A549 (cell line): Measurements from ENCODE around the gene EBP. TPM values are rescaled to one million over a fixed set of nuclear protein-coding genes. Genes with fewer than 3 reads are reported as not detected.
A peak's percentile ranks its signal among the peaks of the same experiment; 100 is the strongest.

ENCODE experiments used
- ATAC-seq, 2 experiments: fragments of 200-7000 bp in 1 of 2; fragments of >200 bp in 1 of 2; cut with Nextera tagmentation in 1 of 2; cut with Tn5 transposase in 1 of 2; 3 replicates each; pipeline versions ENCODE4 v1.8.0 to v1.9.1; 2018 to 2020; ENCODE audit warnings: mild to moderate bottlenecking in 1 of 2, moderate library complexity in 1 of 2
- CTCF ChIA-PET: fragments of 300-600 bp; sonication (Branson Sonifier 250); formaldehyde crosslinking; extraction: SDS; loops from one replicate; lab custom pipeline; 2021; ENCODE audit warnings: antibody characterized with exemption, inconsistent platforms; lab: Yijun Ruan, JAX
- POLR2A ChIA-PET: fragments of 350-600 bp; formaldehyde crosslinking; extraction: SDS; loops from one replicate; lab custom pipeline; 2021; ENCODE audit warnings: antibody characterized with exemption, inconsistent platforms; lab: Yijun Ruan, JAX
- DNase-seq, 2 experiments: peaks; one replicate each; pipeline versions ENCODE4 v3.0.0 to v3.0.0-alpha.2; 2011 to 2016; ENCODE audit warnings: low read depth in 1 of 2, low spot score in 1 of 2
- FAIRE-seq: peaks from 2 replicates; lab custom pipeline; 2011; peaks lifted over from hg19 to GRCh38; lab: Jason Lieb, UNC
- H3K27ac ChIP-seq, 2 experiments: fragments of >200 bp; sonication (Bioruptor Twin); formaldehyde crosslinking; 3 replicates each; pipeline ENCODE4 v1.5.1; 2016 to 2017
- H3K4me1 ChIP-seq: fragments of >200 bp; sonication (Bioruptor Twin); formaldehyde crosslinking; 3 replicates; pipeline ENCODE4 v1.6.1; 2016
- H3K4me2 ChIP-seq: fragments of >200 bp; sonication (Bioruptor Twin); formaldehyde crosslinking; 3 replicates; pipeline ENCODE4 v1.6.1; 2016
- H3K4me3 ChIP-seq: fragments of >200 bp; sonication (Bioruptor Twin); formaldehyde crosslinking; 3 replicates; pipeline ENCODE4 v1.5.1; 2016
- H3K9me3 ChIP-seq: fragments of >200 bp; sonication (Bioruptor Twin); formaldehyde crosslinking; 3 replicates; pipeline ENCODE4 v1.6.1; 2016
- BHLHE40 ChIP-seq: IDR thresholded peaks from 2 replicates; pipeline ENCODE4 v1.6.1; 2012; ENCODE audit warnings: low read depth, low read length, inconsistent platforms
- CBX2 ChIP-seq: fragments of 200-600 bp; sonication (generic); IDR thresholded peaks from 2 replicates; pipeline ENCODE4 v1.6.1; 2016; ENCODE audit warnings: low read depth, mild to moderate bottlenecking, borderline replicate concordance
- CEBPB ChIP-seq, 2 experiments: fragments of >200 bp in 1 of 2; sonication (Bioruptor Twin) in 1 of 2; formaldehyde crosslinking in 1 of 2; IDR thresholded peaks; 2 replicates each; pipeline ENCODE4 v1.6.1; 2012 to 2016
- CHD2 ChIP-seq: fragments of 150-350 bp; IDR thresholded peaks from 2 replicates; pipeline ENCODE4 v1.6.1; 2014; ENCODE audit warnings: low read length; ENCODE audit not compliant: partially characterized antibody
- EP300 ChIP-seq, 2 experiments: fragments of >200 bp; sonication (Bioruptor Twin); formaldehyde crosslinking; IDR thresholded peaks; 2 replicates in 1 of 2; 3 replicates in 1 of 2; pipeline ENCODE4 v1.6.1; 2016 to 2017
- FOSB ChIP-seq: fragments of 250-450 bp; sonication (Bioruptor Pico); IDR thresholded peaks from 2 replicates; pipeline ENCODE4 v1.5.0; 2020; ENCODE audit warnings: mild to moderate bottlenecking, moderate library complexity
- HES2 ChIP-seq: fragments of >200 bp; sonication (Bioruptor Twin); formaldehyde crosslinking; IDR thresholded peaks from 2 replicates; pipeline ENCODE4 v1.6.1; 2016
- JUN ChIP-seq, 2 experiments: fragments of >200 bp; sonication (Bioruptor Twin); formaldehyde crosslinking; IDR thresholded peaks; 2 replicates in 1 of 2; 3 replicates in 1 of 2; pipeline ENCODE4 v1.6.1; 2016 to 2017
- KDM1A ChIP-seq: fragments of 200-600 bp; sonication (generic); IDR thresholded peaks from 2 replicates; pipeline ENCODE4 v1.6.1; 2016; ENCODE audit warnings: low read depth, mild to moderate bottlenecking
- MAZ ChIP-seq: fragments of 150-350 bp; IDR thresholded peaks from 2 replicates; pipeline ENCODE4 v1.6.1; 2014; ENCODE audit warnings: antibody characterized with exemption, low read depth, low read length, borderline replicate concordance
- MYC ChIP-seq: IDR thresholded peaks from 2 replicates; pipeline ENCODE4 v1.6.1; 2012; ENCODE audit warnings: mild to moderate bottlenecking, inconsistent platforms, low read length, improper control_type of control experiment, borderline replicate concordance
- PHF8 ChIP-seq: fragments of 200-600 bp; sonication (generic); IDR thresholded peaks from 2 replicates; pipeline ENCODE4 v1.6.1; 2016; ENCODE audit warnings: low read depth, mild to moderate bottlenecking, antibody characterized with exemption, moderate library complexity, borderline replicate concordance
- POLR2A ChIP-seq: IDR thresholded peaks from 2 replicates; pipeline ENCODE4 v1.6.1; 2012; ENCODE audit warnings: mild to moderate bottlenecking, low read length
- RAD21 ChIP-seq, 2 experiments: fragments of >200 bp in 1 of 2; sonication (Bioruptor Twin) in 1 of 2; formaldehyde crosslinking in 1 of 2; IDR thresholded peaks in 1 of 2; conservative IDR thresholded peaks in 1 of 2; 2 replicates in 1 of 2; 3 replicates in 1 of 2; pipeline ENCODE4 v1.6.1; 2012 to 2018; ENCODE audit warnings: inconsistent platforms in 1 of 2
- RFX5 ChIP-seq: fragments of 450-650 bp; IDR thresholded peaks from 2 replicates; pipeline ENCODE4 v1.7.1; 2014; ENCODE audit warnings: antibody characterized with exemption, mild to moderate bottlenecking, moderate library complexity
- TFCP2L1 ChIP-seq: fragments of 250-450 bp; sonication (Bioruptor Pico); IDR thresholded peaks from 2 replicates; pipeline ENCODE4 v1.5.0; 2021; ENCODE audit warnings: mild to moderate bottlenecking
- ZNF302 ChIP-seq: fragments of 250-450 bp; sonication (Bioruptor Pico); IDR thresholded peaks from 2 replicates; pipeline ENCODE4 v1.9.0; 2021; ENCODE audit warnings: inconsistent platforms, mild to moderate bottlenecking, moderate library complexity
- WGBS: methylation state at CpG from one replicate; pipeline ENCODE4 v1.1.6; 2017; ENCODE audit errors: missing lambda C conversion rate; 5-methylcytosine and 5-hydroxymethylcytosine counted together
- polyA plus RNA-seq, 4 experiments: library from polyadenylated mRNA; depleted of rRNA in 3 of 4; stranded (reverse); fragments of >200 nt; fragmentation: RNase III in 1 of 4; extraction: RNeasy Plus Mini Kit Qiagen cat#74134 plus additional on column Dnase treatment in 1 of 4; gene quantifications; 2 replicates in 3 of 4; 3 replicates in 1 of 4; pipeline ENCODE4 v1.2.3, GENCODE V29; 2011 to 2017
- TF ChIP-seq, protein P1 (sequence below): IDR thresholded peaks from 2 replicates; pipeline ENCODE4 v1.6.1; 2012; ENCODE audit warnings: low read depth, borderline replicate concordance
- TF ChIP-seq, protein P2 (sequence below): IDR thresholded peaks from 2 replicates; pipeline ENCODE4 v1.6.1; 2012
- TF ChIP-seq, protein P3 (sequence below): fragments of >200 bp; sonication (Bioruptor Twin); formaldehyde crosslinking; IDR thresholded peaks from 3 replicates; pipeline ENCODE4 v1.6.1; 2016
- TF ChIP-seq, protein P4 (sequence below): fragments of 150-350 bp; IDR thresholded peaks from 2 replicates; pipeline ENCODE4 v1.6.1; 2014; ENCODE audit warnings: low read depth, mild to moderate bottlenecking, low read length

EBP gene
- polyA plus RNA-seq, 2 of the 4 experiments (the other 2 are of a cell fraction), result 82.9 to 159 TPM

- 47% methylated on average over 5 of the region's 5 CpGs for WGBS
- TF ChIP-seq EP300 (IDR thresholded peaks at IDR 0.05) (peak in 1 of 2 experiments; percentile 31; a peak in 1 of 5 replicates), CEBPB (IDR thresholded peaks at IDR 0.05) (peak; percentile 66), RAD21 (conservative IDR thresholded peaks at IDR 0.05 in 1 of 2, IDR thresholded peaks at IDR 0.05 in 1 of 2) (no peak)
- no peak for DNase-seq
- no peak overlapping the region for H3K4me3 ChIP-seq
- POLR2A ChIA-PET, result no interaction called here
- CTCF ChIA-PET, result no interaction called here
- peak overlapping the region in 1 of 2 experiments; percentile 45; a peak in 1 of 6 replicates for H3K27ac ChIP-seq
- peak overlapping the region; percentile 4; the same call in 1 of the 3 replicates for H3K4me2 ChIP-seq
- H3K4me1 ChIP-seq, result peaks cover 12% of the 10 kb centered on the region; the same call in 1 of the 3 replicates
- no peak for ATAC-seq
- FAIRE-seq, result no peak
- no peaks in the 10 kb centered on the region for H3K9me3 ChIP-seq
These were observed 16.1 kb upstream of the EBP start for GRCh38 chrX:48505481-48505880.

GRCh38 chrX:48507246-48507645, 14.4 kb upstream of the EBP start:
- no peak overlapping the region for H3K4me3 ChIP-seq
- 100% methylated on average over 5 of the region's 5 CpGs for WGBS
- H3K4me1 ChIP-seq, result peaks cover 12% of the 10 kb centered on the region; the same call in 1 of the 3 replicates
- no peak overlapping the region for H3K27ac ChIP-seq
- no peaks in the 10 kb centered on the region for H3K9me3 ChIP-seq
- ATAC-seq (no peak), DNase-seq (no peak), FAIRE-seq (no peak)
- H3K4me2 ChIP-seq, result no peak overlapping the region
- CTCF ChIA-PET, result interaction anchor here (0.7 to 1.3 kb wide), 3 partner anchors 13 to 33 kb away, joined by 3 to 6 read pairs (median 3); partner anchors contain the start of gene TBC1D25
- POLR2A ChIA-PET, result no interaction called here
- TF ChIP-seq TFCP2L1 (CRISPR knock-in tag) (no peak), RAD21 (conservative IDR thresholded peaks at IDR 0.05 in 1 of 2, IDR thresholded peaks at IDR 0.05 in 1 of 2) (no peak), CBX2 (no peak), ZNF302 (CRISPR knock-in tag) (no peak), RFX5 (no peak), MYC (no peak), JUN (IDR thresholded peaks at IDR 0.05) (no peak), CHD2 (no peak), BHLHE40 (no peak), HES2 (no peak)
- TF ChIP-seq, protein P1, sequence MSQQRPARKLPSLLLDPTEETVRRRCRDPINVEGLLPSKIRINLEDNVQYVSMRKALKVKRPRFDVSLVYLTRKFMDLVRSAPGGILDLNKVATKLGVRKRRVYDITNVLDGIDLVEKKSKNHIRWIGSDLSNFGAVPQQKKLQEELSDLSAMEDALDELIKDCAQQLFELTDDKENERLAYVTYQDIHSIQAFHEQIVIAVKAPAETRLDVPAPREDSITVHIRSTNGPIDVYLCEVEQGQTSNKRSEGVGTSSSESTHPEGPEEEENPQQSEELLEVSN, result no peak

GRCh38 chrX:48508400-48509244, 13.0 kb upstream of the EBP start, which contains the start of gene PORCN:
Gene PORCN, plus strand, starts transcription at chrX:48508992. Its CDS starts 829 bp downstream, at chrX:48509821.
- FAIRE-seq (no peak), ATAC-seq (peak; percentile 94 to 98), DNase-seq (peak; percentile 58 to 80)
- TF ChIP-seq, protein P2, sequence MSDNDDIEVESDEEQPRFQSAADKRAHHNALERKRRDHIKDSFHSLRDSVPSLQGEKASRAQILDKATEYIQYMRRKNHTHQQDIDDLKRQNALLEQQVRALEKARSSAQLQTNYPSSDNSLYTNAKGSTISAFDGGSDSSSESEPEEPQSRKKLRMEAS, result peak; percentile 65
- TF ChIP-seq PHF8 (peak; percentile 67), KDM1A (no peak), MAZ (no peak), POLR2A (peak; percentile 64), FOSB (CRISPR knock-in tag) (no peak), CEBPB (IDR thresholded peaks at IDR 0.05) (no peak), JUN (IDR thresholded peaks at IDR 0.05) (peak in 1 of 2 experiments; percentile 50; a peak in 1 of 5 replicates)
- TF ChIP-seq, protein P3, sequence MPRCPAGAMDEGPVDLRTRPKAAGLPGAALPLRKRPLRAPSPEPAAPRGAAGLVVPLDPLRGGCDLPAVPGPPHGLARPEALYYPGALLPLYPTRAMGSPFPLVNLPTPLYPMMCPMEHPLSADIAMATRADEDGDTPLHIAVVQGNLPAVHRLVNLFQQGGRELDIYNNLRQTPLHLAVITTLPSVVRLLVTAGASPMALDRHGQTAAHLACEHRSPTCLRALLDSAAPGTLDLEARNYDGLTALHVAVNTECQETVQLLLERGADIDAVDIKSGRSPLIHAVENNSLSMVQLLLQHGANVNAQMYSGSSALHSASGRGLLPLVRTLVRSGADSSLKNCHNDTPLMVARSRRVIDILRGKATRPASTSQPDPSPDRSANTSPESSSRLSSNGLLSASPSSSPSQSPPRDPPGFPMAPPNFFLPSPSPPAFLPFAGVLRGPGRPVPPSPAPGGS, result peak; percentile 36; the same call in 1 of the 3 replicates
- TF ChIP-seq, protein P1, result no peak; the same call in 1 of the 2 replicates
- TF ChIP-seq, protein P4, sequence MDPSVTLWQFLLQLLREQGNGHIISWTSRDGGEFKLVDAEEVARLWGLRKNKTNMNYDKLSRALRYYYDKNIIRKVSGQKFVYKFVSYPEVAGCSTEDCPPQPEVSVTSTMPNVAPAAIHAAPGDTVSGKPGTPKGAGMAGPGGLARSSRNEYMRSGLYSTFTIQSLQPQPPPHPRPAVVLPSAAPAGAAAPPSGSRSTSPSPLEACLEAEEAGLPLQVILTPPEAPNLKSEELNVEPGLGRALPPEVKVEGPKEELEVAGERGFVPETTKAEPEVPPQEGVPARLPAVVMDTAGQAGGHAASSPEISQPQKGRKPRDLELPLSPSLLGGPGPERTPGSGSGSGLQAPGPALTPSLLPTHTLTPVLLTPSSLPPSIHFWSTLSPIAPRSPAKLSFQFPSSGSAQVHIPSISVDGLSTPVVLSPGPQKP, result no peak
- 5% methylated on average over 14 of the region's 65 CpGs for WGBS
- POLR2A ChIA-PET, result interaction anchor here (0.8 kb wide), 1 partner anchor 31 kb away, joined by 3 read pairs; the partner anchor contains the start of gene TBC1D25
- H3K4me1 ChIP-seq, result peaks cover 12% of the 10 kb centered on the region; the same call in 1 of the 3 replicates
- H3K4me2 ChIP-seq, result peak within 1 kb of the TSS; percentile 82
- peak within 1 kb of the TSS; percentile 89 to 95 for H3K27ac ChIP-seq
- peak within 1 kb of the TSS; percentile 81 for H3K4me3 ChIP-seq
- H3K9me3 ChIP-seq, result no peaks in the 10 kb centered on the region
- CTCF ChIA-PET, result interaction anchor here (0.6 to 1.3 kb wide), 3 partner anchors 14 to 70 kb away, joined by 3 to 6 read pairs (median 3); partner anchors contain the start of gene TBC1D25
